Lung (tissue), 12 donors: Measurements from ENCODE around the gene CYP27B1. TPM values are rescaled to one million over a fixed set of nuclear protein-coding genes. Genes with fewer than 3 reads are reported as not detected.

Experiments
- ATAC-seq: fragments of 200-7000 bp; cut with Tn5 transposase; one replicate; pipeline ENCODE4 v1.9.1; 2020; ENCODE audit warnings: moderate number of reproducible peaks; ENCODE audit not compliant: insufficient read depth, low FRiP score
- DNase-seq, 3 donors: peaks; one replicate each; pipeline ENCODE4 v3.0.0-alpha.2; 2013 to 2017
- H3K27ac ChIP-seq, 2 donors: one replicate each; pipeline ENCODE4 v1.5.1; 2013; ENCODE audit warnings: mild to moderate bottlenecking in 2 of 2, moderate library complexity in 2 of 2, control low read depth in 1 of 2, inconsistent platforms in 1 of 2, low read depth in 1 of 2, low read length in 1 of 2
- H3K27me3 ChIP-seq, 3 donors: one replicate each; pipeline ENCODE4 v1.5.1; 2013; ENCODE audit warnings: low read length in 2 of 3; ENCODE audit not compliant: control insufficient read depth in 3 of 3, insufficient read depth in 3 of 3
- H3K36me3 ChIP-seq, 4 donors: one replicate each; pipeline ENCODE4 v1.5.1; 2013; ENCODE audit warnings: low read length in 4 of 4, mild to moderate bottlenecking in 1 of 4, moderate library complexity in 1 of 4; ENCODE audit not compliant: control insufficient read depth in 4 of 4, insufficient read depth in 4 of 4
- H3K4me1 ChIP-seq, 5 donors: one replicate each; pipeline ENCODE4 v1.5.1; 2013; ENCODE audit warnings: low read length in 5 of 5, mild to moderate bottlenecking in 2 of 5, moderate library complexity in 1 of 5; ENCODE audit not compliant: control insufficient read depth in 5 of 5, insufficient read depth in 5 of 5
- H3K4me3 ChIP-seq: one replicate; pipeline ENCODE4 v1.5.1; 2013; ENCODE audit warnings: mild to moderate bottlenecking, control low read depth, moderate library complexity
- H3K9ac ChIP-seq, 2 donors: one replicate each; pipeline ENCODE4 v1.5.1; 2013; ENCODE audit warnings: low read length in 2 of 2, control low read depth in 1 of 2; ENCODE audit not compliant: insufficient read depth in 1 of 2
- H3K9me3 ChIP-seq, 4 donors: one replicate each; pipeline ENCODE4 v1.5.1; 2013; ENCODE audit warnings: low read length in 3 of 4, mild to moderate bottlenecking in 1 of 4, moderate library complexity in 1 of 4; ENCODE audit not compliant: control insufficient read depth in 4 of 4, insufficient read depth in 3 of 4
- WGBS, 2 donors: extraction: QIAGEN DNeasy Blood & Tissue Kit; methylation state at CpG; one replicate each; pipeline ENCODE4 v1.1.7; 2013; 5-methylcytosine and 5-hydroxymethylcytosine counted together
- polyA plus RNA-seq, 2 donors: library from polyadenylated mRNA; stranded (reverse); fragments of 200-250 nt; gene quantifications; one replicate each; pipeline ENCODE4 v1.2.1, GENCODE V29; 2013
- total RNA-seq, 2 donors: library from RNA; depleted of rRNA in 1 of 2; stranded (reverse); fragments of >200 nt in 1 of 2; gene quantifications; one replicate each; pipeline ENCODE4 v1.2.1, GENCODE V29; 2014 to 2021
- TF ChIP-seq, protein P1 (sequence below): IDR thresholded peaks from 2 replicates; pipeline ENCODE4 v1.5.1; 2012; ENCODE audit warnings: mild to moderate bottlenecking; ENCODE audit errors: control extremely low read depth, extremely low read depth
- donor health status: control.
- donor health status: control.
- donor health status: Bipolar disorder and iron deficiency.
- donor health status: healthy.
- donor health status: DM: yes; HTN: yes; CAD: no.

Gene CYP27B1
- total and polyA plus RNA-seq, 4 donors: 1.7 to 5.8 (median 3.6) TPM

DNA sequence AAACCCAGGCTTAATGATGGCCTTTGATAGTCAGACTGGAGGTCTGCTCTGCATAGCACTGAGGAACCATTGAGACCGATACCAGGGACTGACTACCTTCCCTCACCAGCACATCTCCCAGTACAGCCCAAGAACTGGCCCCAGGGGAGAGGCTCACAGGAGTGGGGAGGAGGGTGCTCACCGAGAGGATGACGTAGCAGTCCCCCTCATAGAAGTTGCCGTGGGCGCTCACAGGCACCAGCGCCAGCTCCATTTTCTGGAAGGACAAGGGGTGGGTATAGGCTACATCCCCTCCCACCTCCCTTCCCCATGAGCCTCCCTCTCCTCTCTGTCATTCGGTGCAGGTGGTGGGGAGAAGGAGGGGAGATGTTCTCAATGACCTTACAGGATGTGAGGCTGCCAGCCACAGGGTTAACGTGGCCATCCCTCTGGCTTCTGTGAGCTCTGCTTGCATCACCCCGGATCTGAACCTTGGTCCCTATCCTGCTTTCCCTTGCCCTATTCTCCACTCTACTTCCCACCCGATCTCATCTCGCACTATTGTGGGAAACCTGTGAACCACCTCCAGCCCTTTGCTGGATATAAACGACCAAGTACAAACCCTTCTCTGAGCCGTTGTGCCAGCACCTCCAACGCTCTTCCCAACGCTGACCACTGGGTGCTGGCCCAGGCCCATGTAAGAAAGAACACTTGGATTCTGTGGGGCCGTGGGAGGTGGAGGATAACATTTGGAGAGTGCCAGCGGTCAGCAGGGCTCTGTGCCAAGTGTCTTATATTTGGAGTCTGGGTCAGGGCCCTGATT lies 47.3 kb upstream of the CYP27B1 start:
- H3K4me3 ChIP-seq: no peak overlapping the region
- DNase-seq (no peak), ATAC-seq (no peak)
- H3K9ac ChIP-seq: no peak overlapping the region
- TF ChIP-seq, protein P1, sequence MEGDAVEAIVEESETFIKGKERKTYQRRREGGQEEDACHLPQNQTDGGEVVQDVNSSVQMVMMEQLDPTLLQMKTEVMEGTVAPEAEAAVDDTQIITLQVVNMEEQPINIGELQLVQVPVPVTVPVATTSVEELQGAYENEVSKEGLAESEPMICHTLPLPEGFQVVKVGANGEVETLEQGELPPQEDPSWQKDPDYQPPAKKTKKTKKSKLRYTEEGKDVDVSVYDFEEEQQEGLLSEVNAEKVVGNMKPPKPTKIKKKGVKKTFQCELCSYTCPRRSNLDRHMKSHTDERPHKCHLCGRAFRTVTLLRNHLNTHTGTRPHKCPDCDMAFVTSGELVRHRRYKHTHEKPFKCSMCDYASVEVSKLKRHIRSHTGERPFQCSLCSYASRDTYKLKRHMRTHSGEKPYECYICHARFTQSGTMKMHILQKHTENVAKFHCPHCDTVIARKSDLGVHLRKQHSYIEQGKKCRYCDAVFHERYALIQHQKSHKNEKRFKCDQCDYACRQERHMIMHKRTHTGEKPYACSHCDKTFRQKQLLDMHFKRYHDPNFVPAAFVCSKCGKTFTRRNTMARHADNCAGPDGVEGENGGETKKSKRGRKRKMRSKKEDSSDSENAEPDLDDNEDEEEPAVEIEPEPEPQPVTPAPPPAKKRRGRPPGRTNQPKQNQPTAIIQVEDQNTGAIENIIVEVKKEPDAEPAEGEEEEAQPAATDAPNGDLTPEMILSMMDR: no peak
- H3K4me1 ChIP-seq: peaks cover 0 to 12% (median 7%) of the 10 kb centered on the region in 5 donors
- H3K27ac ChIP-seq: no peak overlapping the region
- H3K27me3 ChIP-seq: no peaks in the 10 kb centered on the region
- no peaks in the 10 kb centered on the region for H3K9me3 ChIP-seq
- 70 to 84% methylated on average over 17 of the region's 17 CpGs for WGBS, 2 donors
- H3K36me3 ChIP-seq: peaks cover 9 to 26% (median 15%) of the 10 kb centered on the region in 4 donors

- Histone ChIP-seq H3K4me1 (peaks cover 0 to 10% (median 7%) of the 10 kb centered on the region in 5 donors), H3K9ac (no peak overlapping the region), H3K4me3 (no peak overlapping the region), H3K27ac (no peak overlapping the region), H3K27me3 (no peaks in the 10 kb centered on the region), H3K9me3 (no peaks in the 10 kb centered on the region), H3K36me3 (peaks cover 6 to 25% (median 14%) of the 10 kb centered on the region in 4 donors)
- ATAC-seq: no peak
- TF ChIP-seq, protein P1: no peak
- no peak for DNase-seq
- 81 to 91% methylated on average over 14 of the region's 14 CpGs for WGBS, 2 donors
These were observed 46.5 kb upstream of the CYP27B1 start for GRCh38 chr12:57813111-57813970.

DNA sequence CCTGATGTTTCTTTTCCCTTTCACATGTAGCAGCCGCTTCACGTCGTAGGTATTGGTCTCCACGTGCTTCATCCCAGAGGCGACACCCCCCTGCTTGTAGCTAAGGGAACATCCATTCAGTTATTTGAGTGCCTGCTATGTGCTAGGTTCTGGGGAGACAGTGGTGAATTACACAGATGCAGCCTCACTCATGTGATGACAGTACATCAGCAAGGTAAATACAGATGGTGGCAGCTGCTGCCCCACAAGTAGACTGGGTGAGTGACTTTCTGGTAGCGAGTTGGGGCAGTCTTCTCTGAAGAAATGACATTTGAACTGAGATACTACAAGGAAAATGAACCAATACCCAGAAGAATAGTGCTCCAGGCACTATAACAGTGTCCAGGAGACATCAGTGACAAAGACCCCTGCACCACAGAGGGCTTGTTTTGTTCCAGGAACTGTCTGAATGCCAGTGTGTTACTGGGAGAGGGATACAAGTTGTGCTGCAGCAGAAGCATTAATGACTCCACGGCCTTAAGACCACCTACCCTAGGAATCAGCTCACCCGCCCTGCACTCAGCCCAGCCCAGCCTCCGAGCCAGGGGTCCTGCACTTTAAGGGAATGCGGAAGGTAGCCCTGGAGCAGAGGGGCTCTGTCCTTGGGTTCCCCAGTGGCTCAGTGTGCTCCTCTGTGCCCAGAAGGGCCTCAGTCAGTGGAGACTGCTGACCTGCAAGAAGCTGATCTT lies 44.3 kb upstream of the CYP27B1 start:
- TF ChIP-seq, protein P1: no peak
- H3K4me1 ChIP-seq: peaks cover 0 to 10% (median 0%) of the 10 kb centered on the region in 5 donors
- peaks cover 13 to 40% (median 20%) of the 10 kb centered on the region in 4 donors for H3K36me3 ChIP-seq
- 95 to 97% methylated on average over 10 of the region's 10 CpGs for WGBS, 2 donors
- ATAC-seq (no peak), DNase-seq (no peak)
- H3K9ac ChIP-seq: no peak overlapping the region
- H3K9me3 ChIP-seq: no peaks in the 10 kb centered on the region
- no peaks in the 10 kb centered on the region for H3K27me3 ChIP-seq
- H3K27ac ChIP-seq: no peak overlapping the region
- H3K4me3 ChIP-seq: no peak overlapping the region
